ENCODE results near the gene GCAT.
"Not testable (repeated sequence)": the region's sequence is repeated elsewhere in the genome, so short reads cannot be mapped to it uniquely, and the experiment has no call there.

Gene GCAT

DNA sequence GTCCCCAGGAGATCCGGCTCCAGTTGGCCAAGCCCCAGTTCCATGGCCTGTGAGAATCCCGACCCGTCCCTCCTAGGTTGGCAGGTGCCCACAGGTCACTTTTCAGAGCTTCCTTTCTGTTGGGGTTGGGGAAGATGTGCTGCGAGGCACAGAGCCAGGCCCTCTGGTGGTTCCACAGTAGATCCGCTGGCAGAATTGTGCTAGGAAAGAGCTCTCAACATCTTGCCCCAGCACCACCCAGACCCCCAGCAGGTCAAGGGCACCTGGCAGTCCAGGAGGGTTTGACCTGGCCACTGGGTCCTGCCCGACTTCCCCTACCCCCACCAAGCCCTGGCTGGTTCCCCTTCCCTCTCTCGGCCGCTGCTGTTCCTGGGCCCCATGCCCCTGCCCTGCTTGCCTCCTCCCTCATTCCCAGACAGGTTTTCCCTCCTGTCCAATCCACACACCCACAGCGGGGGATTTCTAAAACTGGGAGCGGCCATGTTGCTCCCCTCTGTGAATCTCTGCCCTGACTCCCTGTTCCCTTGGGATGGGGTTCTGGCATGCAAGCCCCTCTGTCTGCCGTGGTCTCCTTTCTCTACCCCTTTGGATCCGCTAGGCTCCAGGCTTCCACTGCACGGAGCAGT, 26.2 kb upstream of the GCAT start:
- no peak overlapping the region for H3K4me3 ChIP-seq
- peak overlapping the region in 5 of 21 experiments; percentile 5 to 50 (median 38) for H3K27ac ChIP-seq

- Histone ChIP-seq H3K27ac (peak overlapping the region in 7 of 21 experiments; percentile 5 to 64 (median 38)), H3K4me3 (no peak overlapping the region)
These were observed 25.2 kb upstream of the GCAT start for GRCh38 chr22:37782340-37783168.

- Histone ChIP-seq H3K27ac (peak overlapping the region in 6 of 21 experiments; percentile 1 to 51 (median 19)), H3K4me3 (no peak overlapping the region)
These were observed 22.8 kb upstream of the GCAT start for GRCh38 chr22:37784829-37785495.

GRCh38 chr22:37790234-37790633, 17.5 kb upstream of the GCAT start:
- H3K4me3 ChIP-seq: no peak overlapping the region
- H3K27ac ChIP-seq: no peak overlapping the region

DNA sequence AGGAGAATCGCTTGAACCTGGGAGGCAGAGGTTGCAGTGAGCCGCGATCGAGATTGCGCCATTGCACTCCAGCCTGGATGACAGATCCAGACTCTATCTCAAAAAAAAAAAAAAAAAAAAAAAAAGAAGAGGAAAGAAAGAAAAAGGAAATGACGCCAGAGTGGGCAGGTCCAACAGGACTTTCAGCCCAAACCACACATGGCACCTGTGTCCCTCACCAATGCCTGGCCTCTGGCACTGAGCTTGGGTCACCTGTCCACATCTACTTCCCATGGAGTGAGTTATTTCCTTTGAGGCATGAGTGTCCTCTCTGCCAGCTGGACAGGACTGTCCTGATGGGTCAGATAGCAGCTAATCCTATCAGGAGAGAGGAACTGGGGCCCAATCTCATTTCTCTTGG, 15.2 kb upstream of the GCAT start:
- no peak overlapping the region for H3K27ac ChIP-seq
- H3K4me3 ChIP-seq: no peak overlapping the region

DNA sequence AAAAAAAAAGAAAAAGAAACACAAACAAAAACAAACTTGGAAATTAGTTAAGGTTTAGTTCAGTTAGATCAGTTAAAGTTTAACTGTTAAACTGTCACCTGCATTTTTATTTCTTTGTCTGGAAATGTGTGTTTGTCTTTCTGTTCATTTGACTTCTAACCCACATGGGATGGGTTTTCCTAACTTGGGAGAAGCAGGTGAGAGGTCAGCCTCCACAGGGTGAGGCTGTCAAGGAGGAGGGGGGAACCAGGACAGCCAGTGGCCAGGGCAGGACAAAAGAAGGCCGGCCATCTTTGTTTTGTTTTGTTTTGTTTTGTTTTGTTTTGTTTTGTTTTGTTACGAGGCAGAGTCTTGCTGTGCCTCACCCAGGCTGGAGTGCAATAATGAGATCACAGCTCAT, 13.4 kb upstream of the GCAT start:
- Histone ChIP-seq H3K4me3 (no peak overlapping the region), H3K27ac (no peak overlapping the region)

DNA sequence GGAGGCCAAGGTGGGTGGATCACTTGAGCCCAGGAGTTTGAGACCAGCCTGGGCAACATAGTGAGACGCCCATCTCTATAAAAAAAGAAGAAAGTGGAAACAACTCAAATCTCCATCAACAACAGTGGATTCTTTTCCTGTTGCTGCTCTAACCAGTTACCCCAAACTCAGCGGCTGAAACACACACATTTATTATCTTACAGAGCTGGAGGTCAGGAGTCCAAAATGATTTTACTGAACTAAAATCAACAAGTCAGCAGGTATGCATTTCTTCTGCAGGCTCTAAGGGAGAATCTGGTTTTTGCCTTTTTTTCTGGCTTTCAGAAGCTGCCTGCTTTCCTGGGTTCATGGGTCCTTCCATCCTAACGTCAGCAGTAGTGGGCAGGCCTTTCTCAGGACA, 11.7 kb upstream of the GCAT start:
- Histone ChIP-seq H3K27ac (no peak overlapping the region), H3K4me3 (no peak overlapping the region)

DNA sequence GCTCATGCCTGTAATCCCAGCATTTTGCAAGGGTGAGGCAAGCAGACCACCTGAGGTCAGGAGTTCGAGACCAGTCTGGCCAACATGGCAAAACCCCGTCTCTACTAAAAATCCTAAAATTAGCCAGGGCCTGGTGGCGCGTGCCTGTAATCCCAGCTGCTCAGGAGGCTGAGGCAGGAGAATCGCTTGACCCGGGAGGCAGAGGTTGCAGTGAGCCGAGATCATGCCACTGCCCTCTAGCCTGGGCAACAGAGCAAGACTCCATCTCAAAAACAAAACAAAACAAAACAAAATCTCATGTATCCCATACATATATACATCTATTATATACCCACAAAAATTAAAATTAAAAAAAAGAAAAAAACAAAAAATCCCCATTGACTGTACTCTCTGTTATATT, 10.5 kb upstream of the GCAT start:
- H3K4me3 ChIP-seq, H3K27ac ChIP-seq: not testable (repeated sequence)

DNA sequence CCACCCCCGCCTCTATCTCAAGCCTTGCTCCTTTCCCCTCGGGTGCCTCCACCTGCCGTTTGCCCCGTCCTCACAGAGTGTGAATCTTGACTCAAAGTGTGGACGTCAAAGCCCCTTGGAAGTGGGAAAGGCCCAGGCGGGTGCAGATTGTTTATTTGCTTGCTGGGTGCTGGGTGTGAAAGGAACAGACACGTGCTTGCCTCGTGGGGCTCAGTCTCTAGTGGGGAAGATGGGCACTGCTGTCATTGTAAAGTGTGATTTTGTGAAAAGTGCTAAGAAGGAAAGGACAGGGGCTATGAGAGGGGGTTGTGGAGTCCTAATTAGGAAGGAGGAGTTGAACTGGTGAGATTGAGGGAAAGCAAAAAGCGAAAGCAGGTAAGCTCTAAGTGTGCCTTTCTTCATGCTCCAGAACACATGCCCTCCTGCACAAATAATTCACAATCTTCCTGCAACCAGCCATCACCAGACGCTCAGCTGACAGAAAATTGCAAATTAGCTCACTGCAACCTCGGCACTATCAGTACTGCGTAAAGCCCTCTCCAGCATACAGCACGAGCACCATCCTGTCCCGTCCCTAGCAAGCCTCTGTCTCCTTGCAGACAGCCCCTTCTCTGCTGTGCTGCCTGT, 9.7 kb upstream of the GCAT start:
- no peak overlapping the region for H3K4me3 ChIP-seq
- H3K27ac ChIP-seq: no peak overlapping the region

- not testable (repeated sequence) for H3K27ac ChIP-seq
These were observed 7.8 kb upstream of the GCAT start for GRCh38 chr22:37799979-37800378.

GRCh38 chr22:37801946-37802309, 5.8 kb upstream of the GCAT start:
- Histone ChIP-seq H3K4me3 (peak overlapping the region; percentile 38 to 71 (median 53)), H3K27ac (peak overlapping the region in 13 of 21 experiments; percentile 51 to 83 (median 74))

More at GRCh38 chr22:37799979-37800378, 7.8 kb upstream of the GCAT start:
- H3K4me3 ChIP-seq: not testable (repeated sequence)

DNA sequence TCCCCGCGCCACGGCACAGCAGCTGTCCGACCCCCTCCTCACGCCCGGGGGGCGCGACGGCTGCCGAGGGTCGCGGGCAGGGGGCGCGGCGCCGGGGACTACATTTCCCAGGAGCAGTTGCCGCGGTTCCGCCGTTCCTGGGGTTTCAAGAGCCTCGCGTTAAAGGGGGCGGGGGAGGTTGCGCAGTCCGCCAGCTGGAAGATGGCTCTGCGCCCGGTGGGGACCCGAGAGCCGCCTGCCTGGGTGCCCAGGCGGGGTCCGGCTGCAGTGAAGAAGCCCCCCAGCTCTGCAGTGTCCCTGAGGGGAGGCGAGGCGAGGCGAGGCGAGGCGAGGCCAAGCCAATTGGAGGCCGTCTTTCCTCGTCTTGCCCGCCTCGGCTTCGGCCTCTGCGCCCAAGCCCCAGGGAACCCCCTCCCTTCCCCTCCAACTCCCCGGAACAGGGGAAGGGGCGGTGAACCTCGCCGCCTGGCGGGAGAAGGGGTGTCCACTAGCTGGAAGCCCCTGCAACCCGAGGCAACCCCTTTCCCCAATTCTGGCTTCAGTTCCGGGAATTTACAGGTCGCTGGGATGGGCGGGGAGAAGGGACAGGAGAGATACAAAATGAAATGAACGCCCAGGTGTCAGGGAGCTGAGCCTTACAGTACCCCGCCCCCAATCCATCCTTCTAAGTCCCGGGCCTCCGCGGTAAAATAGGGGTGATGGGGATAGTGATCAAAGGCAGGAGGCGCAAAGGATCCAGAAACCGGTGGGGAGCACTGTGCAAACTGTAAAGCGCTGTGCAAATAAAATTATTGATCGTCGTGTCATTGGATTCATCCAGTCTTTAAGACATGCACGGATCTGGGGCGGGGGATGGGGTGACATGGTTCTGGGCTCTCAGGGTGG, 5.2 kb upstream of the GCAT start:
- peak overlapping the region in 20 of 21 experiments; percentile 28 to 83 (median 70) for H3K27ac ChIP-seq

DNA sequence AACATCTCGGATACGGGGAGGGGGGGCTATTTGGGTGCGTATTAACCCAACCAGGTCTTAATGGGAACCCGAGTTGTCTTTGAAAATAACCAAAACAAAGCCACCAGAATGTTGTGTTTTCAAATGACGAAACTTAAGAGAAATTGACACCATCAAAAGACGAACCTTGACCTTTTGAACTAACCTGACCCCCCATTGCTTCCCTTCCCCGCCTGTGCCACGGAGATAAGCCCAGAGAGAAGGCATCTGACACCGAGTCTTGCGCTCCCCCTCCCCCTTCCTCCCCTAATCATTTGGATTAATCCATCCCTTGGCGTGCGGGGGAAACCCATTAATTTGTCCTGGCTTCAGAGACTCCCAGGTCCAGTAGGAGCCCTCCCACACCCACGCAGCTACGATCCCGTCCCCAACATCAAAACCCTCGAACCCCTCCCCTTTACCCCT, 4.5 kb upstream of the GCAT start:
- H3K4me3 ChIP-seq: peak overlapping the region in 2 of 7 experiments; percentile 54 to 55
- peak overlapping the region in 4 of 21 experiments; percentile 61 to 80 (median 76) for H3K27ac ChIP-seq

More for the DNA sequence above, 5.2 kb upstream of the GCAT start:
- peak overlapping the region; percentile 38 to 71 (median 53) for H3K4me3 ChIP-seq

DNA sequence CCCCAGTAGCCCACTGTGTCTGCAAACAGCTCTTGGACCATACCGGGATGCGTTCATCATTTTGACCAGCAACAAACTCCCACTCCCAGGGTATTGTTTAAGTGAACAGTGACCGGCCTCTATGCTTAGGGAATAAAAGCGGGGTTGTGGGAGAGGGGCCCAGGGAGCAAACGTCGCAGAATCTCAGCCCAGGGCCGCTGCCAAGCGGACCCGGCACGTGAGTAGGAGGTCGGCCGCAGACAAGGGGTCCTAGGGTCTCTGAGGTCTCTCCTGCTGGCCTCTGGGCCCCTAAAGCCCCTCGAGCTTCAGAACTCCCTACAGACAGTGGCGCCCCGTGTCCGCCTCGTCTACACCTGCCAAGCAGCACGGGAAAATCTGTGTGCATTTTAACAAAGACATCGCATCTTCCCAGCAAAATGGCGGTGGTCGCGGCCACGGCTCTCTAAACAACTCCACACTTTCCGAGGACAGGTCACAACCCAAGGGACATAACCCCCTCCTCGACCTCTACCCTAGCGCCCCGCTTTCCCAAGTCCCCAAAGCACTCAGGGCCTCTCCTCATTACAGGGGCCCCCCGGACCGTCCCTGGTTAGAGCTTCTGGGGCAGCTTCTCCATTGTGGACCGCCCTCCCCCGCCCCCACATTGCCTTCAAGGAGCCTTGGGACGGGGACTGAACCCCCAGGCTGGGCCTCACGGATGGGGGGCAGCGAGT, 3.9 kb upstream of the GCAT start:
- Histone ChIP-seq H3K27ac (peak overlapping the region in 15 of 21 experiments; percentile 5 to 97 (median 89)), H3K4me3 (peak overlapping the region in 5 of 7 experiments; percentile 40 to 63 (median 52))

- Histone ChIP-seq H3K4me3 (peak overlapping the region; percentile 40 to 63 (median 52)), H3K27ac (peak overlapping the region; percentile 56 to 97 (median 88))
These were observed 3.3 kb upstream of the GCAT start for GRCh38 chr22:37804352-37804880.

- Histone ChIP-seq H3K27ac (peak overlapping the region; percentile 56 to 97 (median 88)), H3K4me3 (peak overlapping the region; percentile 40 to 63 (median 52))
These were observed 2.6 kb upstream of the GCAT start for GRCh38 chr22:37804881-37805809.

DNA sequence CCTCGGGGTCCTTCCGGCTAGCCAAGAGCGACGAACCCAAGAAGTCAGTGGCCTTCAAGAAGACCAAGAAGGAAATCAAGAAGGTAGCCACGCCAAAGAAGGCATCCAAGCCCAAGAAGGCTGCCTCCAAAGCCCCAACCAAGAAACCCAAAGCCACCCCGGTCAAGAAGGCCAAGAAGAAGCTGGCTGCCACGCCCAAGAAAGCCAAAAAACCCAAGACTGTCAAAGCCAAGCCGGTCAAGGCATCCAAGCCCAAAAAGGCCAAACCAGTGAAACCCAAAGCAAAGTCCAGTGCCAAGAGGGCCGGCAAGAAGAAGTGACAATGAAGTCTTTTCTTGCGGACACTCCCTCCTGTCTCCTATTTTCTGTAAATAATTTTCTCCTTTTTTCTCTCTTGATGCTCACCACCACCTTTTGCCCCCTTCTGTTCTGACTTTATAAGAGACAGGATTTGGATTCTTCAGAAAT, 1.9 kb upstream of the GCAT start:
- H3K4me3 ChIP-seq: peak overlapping the region; percentile 40 to 63 (median 52)
- H3K27ac ChIP-seq: peak overlapping the region in 20 of 21 experiments; percentile 56 to 97 (median 88)

All from skin epidermis (tissue), 12 donors.